SH-SY5Y (cell line): ENCODE measurements around the gene SPOCK2.

Experiments used
- GATA2 ChIP-seq: IDR thresholded peaks from 2 replicates; pipeline ENCODE4 v1.6.1; 2011; ENCODE audit warnings: mild to moderate bottlenecking, low read depth, low read length
- GATA3 ChIP-seq: IDR thresholded peaks from 2 replicates; pipeline ENCODE4 v1.6.1; 2011; ENCODE audit warnings: low read depth, mild to moderate bottlenecking, low read length, moderate library complexity

GRCh38 chr10:72106896-72107295, 18.5 kb upstream of the SPOCK2 start:
- TF ChIP-seq GATA3 (no peak), GATA2 (no peak)
